Mucosa of descending colon (tissue), 3 donors: ENCODE measurements around the gene IQGAP1. TPM values are rescaled to one million over a fixed set of nuclear protein-coding genes. Genes with fewer than 3 reads are reported as not detected.
A peak's percentile ranks its signal among the peaks of the same experiment; 100 is the strongest.

Experiments
- ATAC-seq: fragments of 200-7000 bp; cut with Tn5 transposase; one replicate; pipeline ENCODE4 v1.9.1; 2020; ENCODE audit warnings: mild to moderate bottlenecking, moderate library complexity
- DNase-seq, 3 donors: peaks; one replicate each; pipeline ENCODE4 v3.0.0-alpha.2; 2020
- H3K36me3 ChIP-seq: fragments of 200-600 bp; one replicate; pipeline ENCODE4 v1.8.0; 2021; ENCODE audit warnings: low read depth, mild to moderate bottlenecking
- H3K4me1 ChIP-seq: fragments of 200-600 bp; one replicate; pipeline ENCODE4 v1.8.0; 2021; ENCODE audit warnings: low read depth, mild to moderate bottlenecking
- H3K4me3 ChIP-seq: fragments of 200-600 bp; one replicate; pipeline ENCODE4 v1.8.0; 2021; ENCODE audit warnings: mild to moderate bottlenecking
- H3K9me3 ChIP-seq: fragments of 200-600 bp; one replicate; pipeline ENCODE4 v1.8.0; 2021; ENCODE audit warnings: mild to moderate bottlenecking
- intact Hi-C, 2 donors: fragments of 100-400 bp; cut with DNase I in 1 of 2; cut with micrococcal nuclease in 1 of 2; formaldehyde crosslinking; loops; one replicate each; pipeline versions ENCODE4 v1.11.0 to v1.11.1; 2022; cut with DNase I, micrococcal nuclease
- total RNA-seq, 3 donors: library from RNA; stranded (reverse); fragmentation: NEBNext Ultra II Directional in 2 of 3; extraction: Animal tissue kit (Norgen Biotek cat#: 25700) in 2 of 3; gene quantifications; one replicate each; pipeline versions ENCODE4 v1.2.1 to v1.2.4, GENCODE V29; 2021 to 2023
- TF ChIP-seq, protein P1 (sequence below): fragments of 200-600 bp; IDR thresholded peaks from one replicate; pipeline ENCODE4 v1.8.0; 2022; ENCODE audit warnings: antibody characterized with exemption, mild to moderate bottlenecking
- donor health status: DM: no; HTN: no; CAD: no; lungs with moderate emphysema.
- donor health status: DM: no; HTN: no; CAD: no.
- donor health status: DM: no; HTN: yes; CAD: no.

The IQGAP1 gene
- total RNA-seq, 3 donors from 2014 or later: 186 to 242 (median 206) TPM

DNA sequence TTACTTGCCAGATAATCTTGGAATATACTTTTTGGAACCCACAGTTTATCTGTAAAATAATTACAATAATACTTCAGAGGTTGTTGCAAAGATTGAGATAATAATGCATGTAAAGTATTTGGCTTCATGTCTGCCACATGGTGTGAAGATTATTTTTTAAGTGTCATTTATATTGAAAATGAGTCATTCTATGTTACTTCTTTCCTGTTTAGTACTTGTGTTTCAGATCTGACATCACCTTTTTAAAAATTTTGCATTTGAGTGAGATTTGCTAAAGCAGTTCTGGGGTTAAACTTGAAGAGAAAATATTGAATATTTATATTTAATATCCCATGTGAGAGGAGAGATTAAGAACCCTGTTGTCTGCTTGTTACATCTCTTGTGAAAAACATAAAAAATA lies 31.2 kb downstream of the IQGAP1 start:
- H3K4me1 ChIP-seq: peaks cover 24% of the 10 kb centered on the region
- H3K36me3 ChIP-seq: no peaks in the 10 kb centered on the region
- TF ChIP-seq, protein P1, sequence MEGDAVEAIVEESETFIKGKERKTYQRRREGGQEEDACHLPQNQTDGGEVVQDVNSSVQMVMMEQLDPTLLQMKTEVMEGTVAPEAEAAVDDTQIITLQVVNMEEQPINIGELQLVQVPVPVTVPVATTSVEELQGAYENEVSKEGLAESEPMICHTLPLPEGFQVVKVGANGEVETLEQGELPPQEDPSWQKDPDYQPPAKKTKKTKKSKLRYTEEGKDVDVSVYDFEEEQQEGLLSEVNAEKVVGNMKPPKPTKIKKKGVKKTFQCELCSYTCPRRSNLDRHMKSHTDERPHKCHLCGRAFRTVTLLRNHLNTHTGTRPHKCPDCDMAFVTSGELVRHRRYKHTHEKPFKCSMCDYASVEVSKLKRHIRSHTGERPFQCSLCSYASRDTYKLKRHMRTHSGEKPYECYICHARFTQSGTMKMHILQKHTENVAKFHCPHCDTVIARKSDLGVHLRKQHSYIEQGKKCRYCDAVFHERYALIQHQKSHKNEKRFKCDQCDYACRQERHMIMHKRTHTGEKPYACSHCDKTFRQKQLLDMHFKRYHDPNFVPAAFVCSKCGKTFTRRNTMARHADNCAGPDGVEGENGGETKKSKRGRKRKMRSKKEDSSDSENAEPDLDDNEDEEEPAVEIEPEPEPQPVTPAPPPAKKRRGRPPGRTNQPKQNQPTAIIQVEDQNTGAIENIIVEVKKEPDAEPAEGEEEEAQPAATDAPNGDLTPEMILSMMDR: no peak
- intact Hi-C loops: no loop called here
- DNase-seq (no peak), ATAC-seq (no peak)
- H3K9me3 ChIP-seq: no peaks in the 10 kb centered on the region
- H3K4me3 ChIP-seq: no peak overlapping the region

DNA sequence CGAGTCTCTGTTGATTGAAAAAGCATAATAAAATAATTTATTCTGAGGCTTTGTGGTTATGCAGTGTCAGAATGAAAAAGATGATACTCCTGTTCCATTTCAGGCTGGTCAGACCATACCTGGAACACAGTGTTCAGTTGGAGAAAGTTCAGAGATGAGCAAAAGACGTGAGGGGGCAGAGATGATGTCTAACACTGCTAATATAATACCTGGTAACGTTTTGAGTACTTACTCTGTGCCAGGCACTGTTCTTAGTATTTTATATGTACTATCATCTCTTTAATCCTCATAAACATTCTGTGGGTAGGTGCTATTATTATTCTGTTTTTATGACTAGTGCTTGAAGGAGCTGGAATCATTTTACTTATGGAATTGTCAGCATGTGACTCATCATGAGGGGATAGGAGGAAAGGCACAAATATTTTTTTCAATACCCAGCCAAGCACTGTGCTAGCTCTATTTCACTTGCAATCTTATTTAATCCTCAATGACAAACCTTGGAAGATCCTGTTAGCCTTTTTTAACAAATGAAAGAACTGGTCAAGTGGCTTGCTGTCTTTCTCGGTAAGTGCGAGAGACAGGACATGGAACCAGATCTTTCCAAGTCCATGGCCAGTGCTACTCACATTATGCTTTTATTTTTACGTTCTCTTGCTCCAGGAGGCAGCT lies 31.8 kb downstream of the IQGAP1 start:
- Histone ChIP-seq H3K9me3 (no peaks in the 10 kb centered on the region), H3K4me3 (no peak overlapping the region), H3K36me3 (no peaks in the 10 kb centered on the region), H3K4me1 (peaks cover 24% of the 10 kb centered on the region)
- DNase-seq: no peak
- ATAC-seq: peak; percentile 55
- TF ChIP-seq, protein P1: no peak
- intact Hi-C loops: no loop called here

DNA sequence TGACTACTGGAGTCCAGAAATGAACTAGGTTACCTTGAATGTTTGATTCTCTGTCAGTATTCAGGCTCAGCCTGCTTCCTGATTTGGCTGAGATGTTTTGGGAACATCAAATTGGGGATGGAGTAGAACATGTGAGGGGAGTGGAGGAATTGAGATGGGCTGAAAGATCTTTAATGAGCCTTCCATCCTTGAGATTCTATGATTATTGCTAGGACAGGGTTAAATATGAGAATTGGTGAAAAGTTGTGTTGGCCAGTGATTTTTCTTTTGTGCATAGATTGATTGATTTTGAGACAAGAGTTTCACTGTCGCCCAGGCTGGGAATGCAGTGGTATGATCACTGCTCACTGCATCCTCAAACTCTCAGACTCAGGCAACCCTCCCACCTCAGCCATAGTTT lies 32.4 kb downstream of the IQGAP1 start:
- ATAC-seq (peak; percentile 17), DNase-seq (no peak)
- intact Hi-C loops: no loop called here
- TF ChIP-seq, protein P1: no peak
- H3K9me3 ChIP-seq: no peaks in the 10 kb centered on the region
- no peak overlapping the region for H3K4me3 ChIP-seq
- H3K36me3 ChIP-seq: no peaks in the 10 kb centered on the region
- H3K4me1 ChIP-seq: peaks cover 24% of the 10 kb centered on the region

DNA sequence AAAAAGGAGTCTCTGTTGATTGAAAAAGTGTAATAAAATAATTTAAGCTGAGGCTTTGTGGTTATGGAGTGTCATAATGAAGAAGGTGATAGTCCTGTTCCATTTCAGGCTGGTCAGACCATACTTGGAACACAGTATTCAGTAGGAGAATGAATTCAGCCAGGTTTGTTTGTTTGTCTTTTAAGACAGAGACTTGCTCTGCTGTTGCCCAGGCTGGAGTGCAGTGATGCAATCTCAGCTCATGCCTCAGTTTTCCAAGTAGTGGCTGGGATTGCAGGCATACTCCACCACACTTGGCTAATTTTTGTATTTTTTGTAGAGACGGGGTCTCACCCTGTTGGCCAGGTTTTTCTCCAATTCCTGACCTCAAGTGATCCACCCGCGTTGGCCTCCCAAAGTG lies 33.5 kb downstream of the IQGAP1 start:
- Histone ChIP-seq H3K4me3 (no peak overlapping the region), H3K9me3 (no peaks in the 10 kb centered on the region), H3K4me1 (peaks cover 31% of the 10 kb centered on the region), H3K36me3 (no peaks in the 10 kb centered on the region)
- intact Hi-C loops: no loop called here
- DNase-seq: no peak
- ATAC-seq: peak; percentile 11
- TF ChIP-seq, protein P1: no peak

DNA sequence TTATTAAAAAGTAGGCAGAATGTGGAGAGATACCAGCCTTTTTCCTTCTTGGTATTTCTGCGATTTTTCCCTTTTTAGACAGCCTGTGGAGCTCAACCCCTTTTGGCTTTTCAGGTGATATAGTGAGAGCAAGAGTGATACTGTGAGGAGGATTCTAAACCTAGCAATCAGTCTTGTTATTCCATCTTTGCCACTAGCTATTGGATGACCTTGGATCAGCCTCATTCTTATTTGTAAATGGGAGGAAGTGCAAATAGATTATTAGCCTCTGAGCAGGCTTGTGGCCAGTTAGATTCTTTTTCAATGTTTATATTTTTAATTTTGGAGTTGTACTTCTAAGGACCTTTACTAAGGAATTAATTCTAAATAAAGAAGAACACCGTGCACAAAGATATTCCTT lies 34.0 kb downstream of the IQGAP1 start:
- intact Hi-C loops: no loop called here
- Histone ChIP-seq H3K4me1 (peaks cover 31% of the 10 kb centered on the region), H3K9me3 (no peaks in the 10 kb centered on the region), H3K4me3 (no peak overlapping the region), H3K36me3 (no peaks in the 10 kb centered on the region)
- DNase-seq: no peak
- ATAC-seq: no peak
- TF ChIP-seq, protein P1: no peak

DNA sequence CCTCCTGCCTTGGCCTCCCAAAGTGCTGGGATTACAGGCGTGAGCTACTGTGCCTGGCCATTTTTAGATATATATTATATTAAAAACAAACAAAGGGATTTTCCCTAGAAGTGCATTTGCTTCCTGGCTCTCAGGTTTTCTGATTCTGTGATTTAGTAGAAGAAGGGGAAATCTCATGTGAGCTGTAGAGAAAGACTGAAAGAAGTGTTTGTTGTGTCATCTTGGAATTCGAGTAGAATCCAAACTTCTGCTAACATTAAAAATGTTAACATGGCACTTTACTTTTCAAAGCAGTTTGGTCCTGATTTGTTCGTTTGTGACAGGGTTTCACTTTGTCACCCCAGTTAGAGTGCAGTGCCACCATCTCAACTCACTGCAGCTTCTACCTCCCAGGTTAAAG lies 34.9 kb downstream of the IQGAP1 start:
- TF ChIP-seq, protein P1: no peak
- Histone ChIP-seq H3K4me1 (peaks cover 31% of the 10 kb centered on the region), H3K4me3 (no peak overlapping the region), H3K9me3 (no peaks in the 10 kb centered on the region), H3K36me3 (no peaks in the 10 kb centered on the region)
- DNase-seq: no peak
- ATAC-seq: no peak
- intact Hi-C loops: no loop called here
